Endothelial cell of umbilical vein (primary cell): ENCODE results near the gene MRO. TPM values are rescaled to one million over a fixed set of nuclear protein-coding genes. Genes with fewer than 3 reads are reported as not detected.

Source experiments
- BruUV-seq: library from RNA; stranded (reverse); fragments of 400-500 nt; replicated peaks from 2 replicates; lab custom pipeline; 2021; lab: Mats Ljungman, UMichigan
- CTCF ChIA-PET: fragments of 300-600, 350-600 bp; sonication (Branson Sonifier 250); formaldehyde crosslinking; loops from one replicate; lab custom pipeline; 2021; ENCODE audit warnings: antibody characterized with exemption, inconsistent platforms; lab: Charles Lee
- POLR2A ChIA-PET: fragments of 300-600, 350-600 bp; sonication (Branson Sonifier 250); formaldehyde crosslinking; loops from one replicate; lab custom pipeline; 2021; ENCODE audit warnings: antibody characterized with exemption, inconsistent platforms; lab: Charles Lee
- DNase-seq: peaks from one replicate; pipeline ENCODE4 v3.0.0-alpha.2; 2011; ENCODE audit warnings: low read depth, low spot score
- FAIRE-seq: peaks from 2 replicates; lab custom pipeline; 2011; peaks lifted over from hg19 to GRCh38; lab: Jason Lieb, UNC
- H2AFZ ChIP-seq: 2 replicates; pipeline ENCODE4 v1.6.0; 2012; ENCODE audit warnings: low read depth, low read length, control low read depth, inconsistent platforms
- H3K27ac ChIP-seq: 2 replicates; pipeline ENCODE4 v1.5.1; 2011; ENCODE audit warnings: low read depth, mild to moderate bottlenecking, control low read depth, low read length, moderate library complexity; ENCODE audit not compliant: insufficient read depth
- H3K27me3 ChIP-seq, 2 experiments: 2 replicates each; pipeline versions ENCODE4 v1.6.0 to v1.6.1; 2011; ENCODE audit warnings: low read length in 2 of 2, mixed read lengths in 1 of 2; ENCODE audit not compliant: control insufficient read depth in 2 of 2, insufficient read depth in 2 of 2
- H3K36me3 ChIP-seq, 2 experiments: 2 replicates in 1 of 2; 3 replicates in 1 of 2; pipeline ENCODE4 v1.5.1; 2011; ENCODE audit warnings: low read length in 2 of 2, mild to moderate bottlenecking in 1 of 2, moderate library complexity in 1 of 2; ENCODE audit not compliant: control insufficient read depth in 2 of 2, insufficient read depth in 2 of 2; ENCODE audit errors: extremely low read depth in 1 of 2
- H3K4me1 ChIP-seq: 3 replicates; pipeline ENCODE4 v1.5.1; 2011; ENCODE audit warnings: mild to moderate bottlenecking, low read length; ENCODE audit not compliant: control insufficient read depth, insufficient read depth; ENCODE audit errors: extremely low read depth
- H3K4me2 ChIP-seq: 2 replicates; pipeline ENCODE4 v1.6.1; 2011; ENCODE audit warnings: low read length, control low read depth, mixed read lengths; ENCODE audit not compliant: insufficient read depth
- H3K4me3 ChIP-seq, 3 experiments: fragments of 200-600 bp in 1 of 3; sonication (generic), shearing (Covaris generic) in 1 of 3; replicated peaks in 1 of 3; 2 replicates each; pipeline ENCODE4 v1.5.1; 2011 to 2016; ENCODE audit warnings: control low read depth in 3 of 3, low read length in 3 of 3, mild to moderate bottlenecking in 2 of 3, inconsistent platforms in 1 of 3, low read depth in 1 of 3, moderate library complexity in 1 of 3; ENCODE audit not compliant: insufficient read depth in 1 of 3
- H3K79me2 ChIP-seq: 2 replicates; pipeline ENCODE4 v1.6.0; 2012; ENCODE audit warnings: low read length, inconsistent platforms; ENCODE audit not compliant: control insufficient read depth, insufficient read depth
- H3K9ac ChIP-seq: replicated peaks from 2 replicates; pipeline ENCODE3; 2011; ENCODE audit warnings: low read length, control low read depth; ENCODE audit not compliant: insufficient read depth; ENCODE audit errors: extremely low read depth
- H3K9me1 ChIP-seq: replicated peaks from 3 replicates; pipeline ENCODE4 v1.6.0; 2011; ENCODE audit warnings: mild to moderate bottlenecking, low read length; ENCODE audit not compliant: control insufficient read depth, insufficient read depth; ENCODE audit errors: extremely low read depth
- H3K9me3 ChIP-seq: replicated peaks from 2 replicates; pipeline ENCODE4 v1.5.1; 2012; ENCODE audit warnings: low read length, inconsistent platforms; ENCODE audit not compliant: control insufficient read depth, insufficient read depth
- H4K20me1 ChIP-seq: replicated peaks from 2 replicates; pipeline ENCODE3; 2011; ENCODE audit warnings: mild to moderate bottlenecking, low read length; ENCODE audit not compliant: control insufficient read depth, insufficient read depth; ENCODE audit errors: extremely low read depth
- EZH2 ChIP-seq: IDR thresholded peaks from 2 replicates; pipeline ENCODE4 v1.6.1; 2012; ENCODE audit warnings: borderline replicate concordance, low read depth, mild to moderate bottlenecking, moderate library complexity, low read length, inconsistent platforms; ENCODE audit not compliant: severe bottlenecking
- FOS ChIP-seq: IDR thresholded peaks from 2 replicates; pipeline ENCODE4 v1.6.1; 2011; ENCODE audit warnings: mild to moderate bottlenecking, low read length, moderate library complexity, borderline replicate concordance; ENCODE audit not compliant: insufficient read depth
- GATA2 ChIP-seq: IDR thresholded peaks from 2 replicates; pipeline ENCODE4 v1.7.0; 2011; ENCODE audit warnings: low read depth, mild to moderate bottlenecking, moderate library complexity, mixed read lengths, low read length; ENCODE audit not compliant: insufficient read length, insufficient read depth
- JUN ChIP-seq: IDR thresholded peaks from 2 replicates; pipeline ENCODE4 v1.6.1; 2011; ENCODE audit warnings: borderline replicate concordance, low read depth; ENCODE audit not compliant: insufficient read length, insufficient read depth
- MYC ChIP-seq: IDR thresholded peaks from one replicate; pipeline ENCODE4 v1.6.1; 2011; ENCODE audit warnings: mild to moderate bottlenecking, low read depth, low read length
- POLR2A ChIP-seq: IDR thresholded peaks from 2 replicates; pipeline ENCODE4 v1.6.1; 2012; ENCODE audit warnings: low read depth, mild to moderate bottlenecking, control low read depth, low read length
- POLR2AphosphoS5 ChIP-seq: IDR thresholded peaks from 2 replicates; pipeline ENCODE4 v1.6.1; 2012; ENCODE audit warnings: low read depth, mild to moderate bottlenecking, control low read depth, low read length, moderate library complexity; ENCODE audit not compliant: insufficient read depth
- dilution Hi-C: fragments of 300-500 bp; cut with MboI; formaldehyde crosslinking; loops from one replicate; pipeline ENCODE4 v1.15.0; 2019; ENCODE audit warnings: low sequenced_read_pairs; ENCODE audit not compliant: extremely low pct_ligation_motif_present
- intact Hi-C: fragments of 100-400 bp; cut with micrococcal nuclease; formaldehyde crosslinking; loops from one replicate; pipeline ENCODE4 v1.10.0; 2022
- polyA plus RNA-seq, 4 experiments: library from polyadenylated mRNA; depleted of rRNA in 3 of 4; stranded (reverse) in 3 of 4; unstranded in 1 of 4; fragments of >200 nt; gene quantifications; 2 replicates each; pipeline versions ENCODE4 v1.2.1 to v1.2.3, GENCODE V29; 2011 to 2012; ENCODE audit warnings: missing spikeins in 1 of 4
- total RNA-seq: library from RNA; stranded (reverse); gene quantifications from 2 replicates; pipeline ENCODE4 v1.2.3, GENCODE V29; 2021
- TF ChIP-seq, protein P1 (sequence below): IDR thresholded peaks from 2 replicates; pipeline ENCODE4 v1.6.1; 2011; ENCODE audit not compliant: insufficient read depth, insufficient read length
- TF ChIP-seq, protein P2 (sequence below), 2 donors: IDR thresholded peaks; 1 replicate in 1 of 2; 2 replicates in 1 of 2; pipeline ENCODE4 v1.5.1; 2011; ENCODE audit warnings: low read length in 2 of 2, mild to moderate bottlenecking in 2 of 2, moderate library complexity in 2 of 2, control low read depth in 1 of 2, inconsistent platforms in 1 of 2, low read depth in 1 of 2; ENCODE audit not compliant: insufficient read depth in 1 of 2; ENCODE audit errors: extremely low read depth in 1 of 2

MRO gene
- total and polyA plus RNA-seq, 2 donors (not counting 3 experiments of a cell fraction or from before 2014, with no cell fraction given) = not detected

DNA sequence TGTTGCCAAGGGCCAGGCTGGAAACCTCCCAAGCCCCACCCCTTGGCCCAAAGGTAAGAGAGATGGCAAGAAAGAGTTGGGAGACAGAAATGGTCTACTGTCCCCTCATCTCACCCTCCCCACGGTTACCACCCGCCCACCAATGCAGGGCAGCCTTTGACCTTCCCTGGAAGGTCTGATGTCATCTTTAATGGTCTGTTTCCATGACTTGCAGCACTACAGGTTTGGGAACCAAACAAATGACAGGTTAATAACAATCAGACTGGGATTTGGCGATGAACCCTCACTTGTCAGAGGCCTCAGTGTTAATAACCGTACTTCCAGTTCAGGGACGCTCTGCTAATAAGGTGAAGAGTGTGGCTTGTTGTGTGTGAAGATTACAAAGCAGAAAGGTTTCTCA is 70.4 kb downstream of the MRO start:
- POLR2A ChIA-PET = no interaction called here
- no peak for FAIRE-seq
- Histone ChIP-seq H3K4me3 (no peak overlapping the region), H4K20me1 (no peaks in the 10 kb centered on the region), H3K4me1 (no peaks in the 10 kb centered on the region), H3K9me1 (no peaks in the 10 kb centered on the region), H3K9ac (no peak overlapping the region), H3K79me2 (no peaks in the 10 kb centered on the region), H3K27ac (no peak overlapping the region), H3K4me2 (no peak overlapping the region), H3K27me3 (no peaks in the 10 kb centered on the region), H3K36me3 (no peaks in the 10 kb centered on the region), H3K9me3 (no peaks in the 10 kb centered on the region), H2AFZ (no peak overlapping the region)
- intact Hi-C loops = no loop called here
- CTCF ChIA-PET = no interaction called here
- BruUV-seq = no TSS peak
- no peak for DNase-seq
- dilution Hi-C loops = no loop called here
- TF ChIP-seq, protein P1, sequence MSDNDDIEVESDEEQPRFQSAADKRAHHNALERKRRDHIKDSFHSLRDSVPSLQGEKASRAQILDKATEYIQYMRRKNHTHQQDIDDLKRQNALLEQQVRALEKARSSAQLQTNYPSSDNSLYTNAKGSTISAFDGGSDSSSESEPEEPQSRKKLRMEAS = no peak
- TF ChIP-seq POLR2A = no peak
- no peak for TF ChIP-seq POLR2AphosphoS5
- TF ChIP-seq, protein P2, sequence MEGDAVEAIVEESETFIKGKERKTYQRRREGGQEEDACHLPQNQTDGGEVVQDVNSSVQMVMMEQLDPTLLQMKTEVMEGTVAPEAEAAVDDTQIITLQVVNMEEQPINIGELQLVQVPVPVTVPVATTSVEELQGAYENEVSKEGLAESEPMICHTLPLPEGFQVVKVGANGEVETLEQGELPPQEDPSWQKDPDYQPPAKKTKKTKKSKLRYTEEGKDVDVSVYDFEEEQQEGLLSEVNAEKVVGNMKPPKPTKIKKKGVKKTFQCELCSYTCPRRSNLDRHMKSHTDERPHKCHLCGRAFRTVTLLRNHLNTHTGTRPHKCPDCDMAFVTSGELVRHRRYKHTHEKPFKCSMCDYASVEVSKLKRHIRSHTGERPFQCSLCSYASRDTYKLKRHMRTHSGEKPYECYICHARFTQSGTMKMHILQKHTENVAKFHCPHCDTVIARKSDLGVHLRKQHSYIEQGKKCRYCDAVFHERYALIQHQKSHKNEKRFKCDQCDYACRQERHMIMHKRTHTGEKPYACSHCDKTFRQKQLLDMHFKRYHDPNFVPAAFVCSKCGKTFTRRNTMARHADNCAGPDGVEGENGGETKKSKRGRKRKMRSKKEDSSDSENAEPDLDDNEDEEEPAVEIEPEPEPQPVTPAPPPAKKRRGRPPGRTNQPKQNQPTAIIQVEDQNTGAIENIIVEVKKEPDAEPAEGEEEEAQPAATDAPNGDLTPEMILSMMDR (IDR thresholded peaks at IDR 0.05; ENCODE audit: extremely low read depth in 1 of 2, insufficient read depth in 1 of 2, low read depth in 1 of 2, low read length in 2 of 2) = no peak
- TF ChIP-seq JUN = no peak
- TF ChIP-seq MYC = no peak
- TF ChIP-seq GATA2 = no peak
- TF ChIP-seq FOS = no peak
- TF ChIP-seq EZH2 = no peak
